Uterus (tissue), 2 donors: ENCODE measurements around the gene DIPK2A.

ENCODE experiments used
- POLR2A ChIP-seq, 2 donors: fragments of 450-650 bp; IDR thresholded peaks; one replicate each; pipeline ENCODE4 v1.6.1; 2016; ENCODE audit warnings: antibody characterized with exemption in 2 of 2, mild to moderate bottlenecking in 1 of 2, moderate library complexity in 1 of 2
- TF ChIP-seq, protein P1 (sequence below), 4 experiments: fragments of 200-600 bp in 2 of 4; fragments of 450-650 bp in 2 of 4; sonication (generic) in 2 of 4; IDR thresholded peaks; one replicate each; pipeline ENCODE4 v1.5.1; 2016 to 2019; ENCODE audit warnings: antibody characterized with exemption in 4 of 4, mild to moderate bottlenecking in 2 of 4, moderate library complexity in 1 of 4

- TF ChIP-seq, protein P1, sequence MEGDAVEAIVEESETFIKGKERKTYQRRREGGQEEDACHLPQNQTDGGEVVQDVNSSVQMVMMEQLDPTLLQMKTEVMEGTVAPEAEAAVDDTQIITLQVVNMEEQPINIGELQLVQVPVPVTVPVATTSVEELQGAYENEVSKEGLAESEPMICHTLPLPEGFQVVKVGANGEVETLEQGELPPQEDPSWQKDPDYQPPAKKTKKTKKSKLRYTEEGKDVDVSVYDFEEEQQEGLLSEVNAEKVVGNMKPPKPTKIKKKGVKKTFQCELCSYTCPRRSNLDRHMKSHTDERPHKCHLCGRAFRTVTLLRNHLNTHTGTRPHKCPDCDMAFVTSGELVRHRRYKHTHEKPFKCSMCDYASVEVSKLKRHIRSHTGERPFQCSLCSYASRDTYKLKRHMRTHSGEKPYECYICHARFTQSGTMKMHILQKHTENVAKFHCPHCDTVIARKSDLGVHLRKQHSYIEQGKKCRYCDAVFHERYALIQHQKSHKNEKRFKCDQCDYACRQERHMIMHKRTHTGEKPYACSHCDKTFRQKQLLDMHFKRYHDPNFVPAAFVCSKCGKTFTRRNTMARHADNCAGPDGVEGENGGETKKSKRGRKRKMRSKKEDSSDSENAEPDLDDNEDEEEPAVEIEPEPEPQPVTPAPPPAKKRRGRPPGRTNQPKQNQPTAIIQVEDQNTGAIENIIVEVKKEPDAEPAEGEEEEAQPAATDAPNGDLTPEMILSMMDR (IDR thresholded peaks at IDR 0.05): no peak
- TF ChIP-seq POLR2A (IDR thresholded peaks at IDR 0.05): no peak
Observed at GRCh38 chr3:143958966-143959365, 12.7 kb upstream of the DIPK2A start.
